NCI-H2107 treated with DMSO at 0.1 percent for 48 hours (cell line): Measurements from ENCODE around the gene SLAMF9.
"Not testable (repeated sequence)": the region's sequence is repeated elsewhere in the genome, so short reads cannot be mapped to it uniquely, and the experiment has no call there.

Source experiments
- DNase-seq: peaks from one replicate; lab custom pipeline; 2025; ENCODE audit not compliant: unreplicated experiment; lab: John Stamatoyannopoulos, UW

The SLAMF9 gene

GRCh38 chr1:159922511-159923202 is 31.4 kb downstream of the SLAMF9 start:
- no peak for DNase-seq

GRCh38 chr1:159921700-159922504 is 32.1 kb downstream of the SLAMF9 start:
- DNase-seq, result no peak

GRCh38 chr1:159921251-159921650 is 32.8 kb downstream of the SLAMF9 start:
- no peak for DNase-seq

- no peak for DNase-seq
Measured at GRCh38 chr1:159920651-159921050, 33.4 kb downstream of the SLAMF9 start.

- no peak for DNase-seq
Measured at GRCh38 chr1:159920202-159920601, 33.8 kb downstream of the SLAMF9 start.

GRCh38 chr1:159919236-159919865 is 34.7 kb downstream of the SLAMF9 start:
- DNase-seq, result no peak

- DNase-seq, result no peak
Measured at GRCh38 chr1:159918352-159919200, 35.5 kb downstream of the SLAMF9 start.

GRCh38 chr1:159917533-159918351 is 36.3 kb downstream of the SLAMF9 start:
- DNase-seq, result no peak

GRCh38 chr1:159916242-159917051 is 37.6 kb downstream of the SLAMF9 start:
- DNase-seq, result peak; percentile 84

- DNase-seq, result no peak
Measured at GRCh38 chr1:159915571-159916241, 38.3 kb downstream of the SLAMF9 start.

- no peak for DNase-seq
Measured at GRCh38 chr1:159914252-159915018, 39.6 kb downstream of the SLAMF9 start.

- no peak for DNase-seq
Measured at GRCh38 chr1:159913451-159914192, 40.4 kb downstream of the SLAMF9 start.

- DNase-seq, result no peak
Measured at GRCh38 chr1:159911326-159912070, 42.5 kb downstream of the SLAMF9 start.

GRCh38 chr1:159908031-159908940 is 45.8 kb downstream of the SLAMF9 start:
- DNase-seq, result no peak

GRCh38 chr1:159906960-159907359 is 47.1 kb downstream of the SLAMF9 start:
- DNase-seq, result no peak

GRCh38 chr1:159904036-159904435 is 50.0 kb downstream of the SLAMF9 start:
- DNase-seq, result not testable (repeated sequence)
